Activated naive CD4-positive, alpha-beta T cell treated with anti-CD3 and anti-CD28 coated beads, Interleukin-2, amount 10 ng/mL, durations not matched to agents 7 days and 5 days (primary cell): ENCODE measurements around the gene DPM3.
"Not testable (repeated sequence)": the region's sequence is repeated elsewhere in the genome, so short reads cannot be mapped to it uniquely, and the experiment has no call there.

ENCODE experiments used
- CTCF ChIA-PET: fragments of 350-600 bp; sonication (Branson Sonifier 250); formaldehyde crosslinking; loops from one replicate; lab custom pipeline; 2021; ENCODE audit warnings: antibody characterized with exemption; lab: Charles Lee
- DNase-seq: peaks from one replicate; pipeline ENCODE4 v3.0.0-alpha.2; 2020
- H3K27ac Mint-ChIP-seq: one replicate; pipeline ENCODE4 v1.8.0; 2021; ENCODE audit warnings: mild to moderate bottlenecking, moderate library complexity, mixed read lengths
- H3K27me3 Mint-ChIP-seq: one replicate; pipeline ENCODE4 v1.8.0; 2021; ENCODE audit warnings: mild to moderate bottlenecking, mixed read lengths
- H3K36me3 Mint-ChIP-seq: one replicate; pipeline ENCODE4 v1.8.0; 2021; ENCODE audit warnings: mixed read lengths
- H3K4me1 Mint-ChIP-seq: one replicate; pipeline ENCODE4 v1.8.0; 2021; ENCODE audit warnings: mixed read lengths
- H3K4me3 Mint-ChIP-seq: one replicate; pipeline ENCODE4 v1.8.0; 2021; ENCODE audit warnings: mild to moderate bottlenecking, moderate library complexity, mixed read lengths
- H3K9me3 Mint-ChIP-seq: one replicate; pipeline ENCODE4 v1.8.0; 2021; ENCODE audit warnings: mixed read lengths

Gene DPM3

DNA sequence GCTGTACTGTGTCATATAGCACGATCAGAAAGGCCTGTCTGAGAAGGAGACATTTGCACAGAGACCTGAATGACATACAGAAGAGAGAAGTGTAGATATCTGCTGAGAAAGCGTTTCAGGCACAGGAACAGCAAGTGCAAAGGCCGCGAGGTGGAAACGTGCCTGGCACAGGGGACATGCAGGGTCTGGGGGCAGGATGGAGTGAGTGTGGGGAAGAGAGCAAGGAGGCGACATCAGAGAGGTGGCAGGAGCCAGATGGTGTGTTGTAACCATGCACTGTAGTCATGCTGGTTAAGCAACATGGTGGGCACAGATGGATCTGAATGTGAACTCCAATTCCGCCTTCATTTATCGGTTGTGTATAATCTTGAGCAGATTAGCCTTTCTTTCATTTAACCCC lies 19.8 kb upstream of the DPM3 start:
- Mint-ChIP-seq H3K36me3 (no peaks in the 10 kb centered on the region), H3K27ac (no peak overlapping the region), H3K4me1 (no peaks in the 10 kb centered on the region), H3K4me3 (no peak overlapping the region), H3K9me3 (no peaks in the 10 kb centered on the region), H3K27me3 (peaks cover 14% of the 10 kb centered on the region)
- no peak for DNase-seq
- CTCF ChIA-PET, result no interaction called here

DNA sequence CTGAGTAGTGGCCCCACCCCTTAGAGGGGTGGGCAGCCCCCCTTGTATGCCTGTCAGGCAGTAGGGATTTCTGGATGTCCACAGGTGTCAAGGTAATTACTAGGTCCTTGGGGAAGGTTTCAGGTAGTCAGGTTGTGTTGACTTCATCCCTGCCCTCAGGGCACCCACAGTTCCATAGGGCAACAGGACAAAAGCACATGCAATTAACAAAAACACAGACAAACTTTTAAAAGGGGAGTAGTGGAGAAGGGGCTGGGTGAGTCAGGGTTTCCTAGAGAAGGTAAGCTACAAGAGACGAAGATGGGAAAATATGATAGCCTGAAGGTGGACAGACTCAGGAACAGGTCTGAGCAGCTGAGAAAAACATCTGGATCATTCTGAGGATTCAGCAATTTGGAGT lies 18.7 kb upstream of the DPM3 start:
- H3K4me1 Mint-ChIP-seq, result no peaks in the 10 kb centered on the region
- no peak overlapping the region for H3K27ac Mint-ChIP-seq
- CTCF ChIA-PET, result no interaction called here
- no peak for DNase-seq
- H3K4me3 Mint-ChIP-seq, result no peak overlapping the region
- H3K27me3 Mint-ChIP-seq, result peaks cover 19% of the 10 kb centered on the region
- no peaks in the 10 kb centered on the region for H3K36me3 Mint-ChIP-seq
- no peaks in the 10 kb centered on the region for H3K9me3 Mint-ChIP-seq

DNA sequence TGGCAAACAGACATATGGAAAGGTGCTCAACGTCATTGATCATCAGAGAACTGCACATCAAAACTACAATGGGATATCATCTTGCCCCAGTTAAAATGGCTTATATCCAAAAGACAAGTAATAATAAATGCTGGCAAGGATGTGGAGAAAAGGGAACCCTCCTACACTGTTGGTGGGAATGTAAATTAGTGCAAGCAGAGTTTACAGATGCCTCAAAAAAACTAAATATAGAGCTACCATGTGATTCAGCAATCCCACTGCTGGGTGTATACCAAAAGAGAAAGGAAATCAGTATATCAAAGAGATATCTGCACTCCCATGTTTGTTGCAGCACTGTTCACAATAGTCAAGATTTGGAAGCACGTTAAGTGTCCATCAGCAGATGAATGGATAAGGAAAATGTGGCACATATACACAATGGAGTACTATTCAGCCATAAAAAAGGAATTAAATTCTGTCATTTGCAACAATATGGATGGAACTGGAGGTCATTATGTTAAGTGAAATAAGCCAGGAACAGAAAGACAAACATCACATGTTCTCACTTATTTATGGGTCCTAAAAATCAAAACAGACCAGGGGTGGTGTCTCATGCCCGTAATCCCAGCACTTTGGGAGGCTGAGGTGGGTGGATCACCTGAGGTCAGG lies 15.8 kb upstream of the DPM3 start:
- not testable (repeated sequence) for H3K4me3 Mint-ChIP-seq, DNase-seq, H3K36me3 Mint-ChIP-seq, H3K9me3 Mint-ChIP-seq, H3K4me1 Mint-ChIP-seq, H3K27ac Mint-ChIP-seq
- H3K27me3 Mint-ChIP-seq, result peaks cover 23% of the 10 kb centered on the region
- CTCF ChIA-PET, result interaction anchor here (0.9 to 1.2 kb wide), 2 partner anchors 26 to 64 kb away, joined by 3 to 5 read pairs; no protein-coding TSS in a partner anchor

GRCh38 chr1:155145491-155145890 lies 5.2 kb upstream of the DPM3 start:
- DNase-seq, result no peak
- Mint-ChIP-seq H3K4me3 (no peak overlapping the region), H3K4me1 (peaks cover 11% of the 10 kb centered on the region), H3K27ac (no peak overlapping the region), H3K27me3 (peaks cover 49% of the 10 kb centered on the region), H3K9me3 (no peaks in the 10 kb centered on the region), H3K36me3 (no peaks in the 10 kb centered on the region)
- CTCF ChIA-PET, result interaction anchor here (0.8 to 1.9 kb wide), 2 partner anchors 21 to 54 kb away, joined by 3 to 6 read pairs; no protein-coding TSS in a partner anchor

DNA sequence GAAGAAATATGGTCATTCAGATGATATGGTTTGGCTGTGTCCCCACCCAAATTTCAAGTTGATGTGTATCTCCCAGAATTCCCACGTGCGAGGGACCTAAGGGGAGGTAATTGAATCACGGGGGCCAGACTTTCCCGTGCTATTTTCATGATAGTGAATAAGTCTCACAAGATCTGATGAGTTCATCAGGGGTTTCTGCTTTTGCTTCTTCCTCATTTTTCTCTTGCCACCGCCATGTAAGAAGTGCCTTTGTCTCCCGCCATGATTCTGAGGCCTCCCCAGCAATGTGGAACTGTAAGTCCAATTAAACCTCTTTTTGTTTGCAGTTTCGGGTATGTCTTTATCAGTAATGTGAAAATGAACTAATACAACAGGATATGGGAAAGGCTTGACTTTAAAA lies 1.4 kb upstream of the DPM3 start:
- CTCF ChIA-PET, result no interaction called here

GRCh38 chr1:155140630-155140953 lies 261 bp upstream of the DPM3 start:
- peak overlapping the region; percentile 99 for H3K4me3 Mint-ChIP-seq
- H3K27me3 Mint-ChIP-seq, result peaks cover 22% of the 10 kb centered on the region
- no peak for DNase-seq
- CTCF ChIA-PET, result interaction anchor here (1.7 kb wide), 1 partner anchor 32 kb away, joined by 3 read pairs; the partner anchor contains the start of gene KRTCAP2
- H3K9me3 Mint-ChIP-seq, result no peaks in the 10 kb centered on the region
- peak overlapping the region; percentile 94 for H3K27ac Mint-ChIP-seq
- H3K4me1 Mint-ChIP-seq, result peaks cover 37% of the 10 kb centered on the region
- H3K36me3 Mint-ChIP-seq, result peaks cover 22% of the 10 kb centered on the region

More for the DNA sequence above, 1.4 kb upstream of the DPM3 start:
- H3K27ac Mint-ChIP-seq, result no peak overlapping the region
- peaks cover 31% of the 10 kb centered on the region for H3K4me1 Mint-ChIP-seq
- DNase-seq, result no peak
- peaks cover 27% of the 10 kb centered on the region for H3K27me3 Mint-ChIP-seq
- no peak overlapping the region for H3K4me3 Mint-ChIP-seq
- no peaks in the 10 kb centered on the region for H3K9me3 Mint-ChIP-seq
- H3K36me3 Mint-ChIP-seq, result peaks cover 20% of the 10 kb centered on the region

- DNase-seq, result no peak
- Mint-ChIP-seq H3K27me3 (peaks cover 11% of the 10 kb centered on the region), H3K4me3 (peak overlapping the region; percentile 95), H3K4me1 (peaks cover 46% of the 10 kb centered on the region), H3K9me3 (no peaks in the 10 kb centered on the region), H3K27ac (peak overlapping the region; percentile 97), H3K36me3 (peaks cover 22% of the 10 kb centered on the region)
- CTCF ChIA-PET, result interaction anchor here (0.6 to 1.8 kb wide), 4 partner anchors 30 to 141 kb away, joined by 3 to 7 read pairs (median 4); partner anchors contain the start of gene KRTCAP2
Observed at GRCh38 chr1:155137154-155137949, 3.0 kb downstream of the DPM3 start.

DNA sequence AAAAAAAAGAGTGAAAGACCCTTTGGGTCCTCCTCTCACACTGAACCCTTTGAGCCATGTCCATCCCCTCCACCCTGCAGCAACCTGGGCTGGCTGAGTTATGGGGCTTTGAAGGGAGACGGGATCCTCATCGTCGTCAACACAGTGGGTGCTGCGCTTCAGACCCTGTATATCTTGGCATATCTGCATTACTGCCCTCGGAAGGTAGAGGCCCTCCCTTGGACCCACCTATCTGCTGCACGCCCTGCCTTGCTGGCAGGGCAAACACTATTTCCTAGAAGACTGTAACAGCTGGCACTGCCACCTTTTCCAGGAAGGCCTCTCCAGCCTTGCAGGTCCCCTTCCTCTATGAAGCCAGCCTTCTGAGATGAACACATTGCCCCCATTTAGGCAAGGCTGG lies 3.6 kb downstream of the DPM3 start:
- H3K9me3 Mint-ChIP-seq, result no peaks in the 10 kb centered on the region
- peaks cover 22% of the 10 kb centered on the region for H3K36me3 Mint-ChIP-seq
- H3K27me3 Mint-ChIP-seq, result peaks cover 11% of the 10 kb centered on the region
- peak overlapping the region; percentile 95 for H3K4me3 Mint-ChIP-seq
- H3K4me1 Mint-ChIP-seq, result peaks cover 46% of the 10 kb centered on the region
- CTCF ChIA-PET, result interaction anchor here (0.7 to 1.8 kb wide), 4 partner anchors 24 to 52 kb away, joined by 3 to 7 read pairs (median 4); partner anchors contain the start of gene KRTCAP2
- H3K27ac Mint-ChIP-seq, result peak overlapping the region; percentile 97
- peak; percentile 39 for DNase-seq

DNA sequence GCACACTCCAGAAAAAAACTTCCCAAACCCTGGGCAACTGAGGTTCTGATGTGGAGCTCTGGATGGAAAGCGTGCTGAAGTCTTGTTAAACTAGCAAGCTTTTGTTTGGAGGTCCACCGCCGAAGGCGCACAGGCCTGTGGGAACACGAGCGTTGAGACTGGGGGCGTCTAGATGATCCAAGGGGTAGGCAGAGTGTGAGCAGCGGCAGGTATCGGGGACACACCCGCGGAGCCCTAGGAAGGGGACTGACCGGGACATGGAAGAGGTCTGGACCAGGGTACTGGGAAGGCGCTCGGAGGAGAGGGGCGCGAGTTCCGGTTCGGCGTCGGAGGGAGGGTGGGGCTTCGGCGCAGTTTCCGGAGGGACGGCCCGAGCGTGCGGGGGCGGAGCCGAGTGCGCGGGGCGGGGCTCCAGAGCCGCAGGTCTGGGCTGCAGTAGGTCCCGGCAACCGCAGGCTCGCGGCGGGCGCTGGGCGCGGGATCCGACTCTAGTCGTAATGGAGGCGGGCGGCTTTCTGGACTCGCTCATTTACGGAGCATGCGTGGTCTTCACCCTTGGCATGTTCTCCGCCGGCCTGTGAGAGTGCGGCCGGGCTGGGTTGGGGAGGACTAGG lies 4.8 kb downstream of the DPM3 start, which contains the start of gene SLC50A1:
Gene SLC50A1, plus strand, starts transcription at position 438 of the 614 bp plus-strand sequence. Its CDS starts 60 bp downstream, at position 498.
- Mint-ChIP-seq H3K4me1 (peaks cover 44% of the 10 kb centered on the region), H3K36me3 (peaks cover 22% of the 10 kb centered on the region), H3K9me3 (no peaks in the 10 kb centered on the region), H3K27me3 (peaks cover 11% of the 10 kb centered on the region), H3K4me3 (peak within 1 kb of the TSS; percentile 95), H3K27ac (peak within 1 kb of the TSS; percentile 97)
- CTCF ChIA-PET, result interaction anchor here (1.6 to 2.4 kb wide), 4 partner anchors 31 to 51 kb away, joined by 4 to 12 read pairs (median 6); partner anchors contain the start of gene KRTCAP2
- DNase-seq, result peak; percentile 95

- CTCF ChIA-PET, result interaction anchor here (1.0 to 2.4 kb wide), 5 partner anchors 32 to 50 kb away, joined by 3 to 12 read pairs (median 6); partner anchors contain the start of gene KRTCAP2
- Mint-ChIP-seq H3K27ac (peak overlapping the region; percentile 97), H3K27me3 (peaks cover 12% of the 10 kb centered on the region), H3K4me3 (peak overlapping the region; percentile 95), H3K9me3 (no peaks in the 10 kb centered on the region), H3K4me1 (peaks cover 42% of the 10 kb centered on the region), H3K36me3 (peaks cover 20% of the 10 kb centered on the region)
- peak; percentile 54 for DNase-seq
Observed at GRCh38 chr1:155134880-155135414, 5.4 kb downstream of the DPM3 start.

DNA sequence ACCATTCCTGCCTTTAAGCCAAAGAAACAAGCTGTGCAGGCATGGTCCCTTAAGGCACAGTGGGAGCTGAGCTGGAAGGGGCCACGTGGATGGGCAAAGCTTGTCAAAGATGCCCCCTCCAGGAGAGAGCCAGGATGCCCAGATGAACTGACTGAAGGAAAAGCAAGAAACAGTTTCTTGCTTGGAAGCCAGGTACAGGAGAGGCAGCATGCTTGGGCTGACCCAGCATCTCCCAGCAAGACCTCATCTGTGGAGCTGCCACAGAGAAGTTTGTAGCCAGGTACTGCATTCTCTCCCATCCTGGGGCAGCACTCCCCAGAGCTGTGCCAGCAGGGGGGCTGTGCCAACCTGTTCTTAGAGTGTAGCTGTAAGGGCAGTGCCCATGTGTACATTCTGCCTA lies 6.0 kb downstream of the DPM3 start:
- no peak for DNase-seq
- no peak overlapping the region for H3K27ac Mint-ChIP-seq
- CTCF ChIA-PET, result interaction anchor here (1.0 to 2.4 kb wide), 5 partner anchors 32 to 49 kb away, joined by 3 to 12 read pairs (median 6); partner anchors contain the start of gene KRTCAP2
- H3K4me1 Mint-ChIP-seq, result peaks cover 44% of the 10 kb centered on the region
- H3K4me3 Mint-ChIP-seq, result peak overlapping the region; percentile 95
- H3K36me3 Mint-ChIP-seq, result peaks cover 20% of the 10 kb centered on the region
- no peaks in the 10 kb centered on the region for H3K9me3 Mint-ChIP-seq
- H3K27me3 Mint-ChIP-seq, result peaks cover 18% of the 10 kb centered on the region

DNA sequence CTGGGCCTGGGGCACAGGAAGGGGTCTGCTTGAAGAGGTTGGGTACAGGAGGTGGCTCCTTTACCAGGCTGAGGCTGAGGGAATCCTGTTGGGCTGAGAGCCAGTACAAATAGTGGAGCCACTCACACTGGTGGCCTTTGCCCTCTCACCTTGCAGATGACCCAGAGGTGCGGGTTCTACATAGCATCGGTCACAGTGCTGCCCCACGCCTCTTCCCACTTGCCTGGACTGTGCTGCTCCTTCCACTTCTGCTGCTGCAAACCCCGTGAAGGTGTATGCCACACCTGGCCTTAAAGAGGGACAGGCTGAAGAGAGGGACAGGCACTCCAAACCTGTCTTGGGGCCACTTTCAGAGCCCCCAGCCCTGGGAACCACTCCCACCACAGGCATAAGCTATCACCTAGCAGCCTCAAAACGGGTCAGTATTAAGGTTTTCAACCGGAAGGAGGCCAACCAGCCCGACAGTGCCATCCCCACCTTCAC lies 6.5 kb downstream of the DPM3 start:
- H3K4me1 Mint-ChIP-seq, result peaks cover 46% of the 10 kb centered on the region
- H3K27me3 Mint-ChIP-seq, result peaks cover 23% of the 10 kb centered on the region
- H3K27ac Mint-ChIP-seq, result no peak overlapping the region
- no peak for DNase-seq
- no peaks in the 10 kb centered on the region for H3K9me3 Mint-ChIP-seq
- CTCF ChIA-PET, result interaction anchor here (1.0 to 2.4 kb wide), 5 partner anchors 34 to 49 kb away, joined by 3 to 12 read pairs (median 6); partner anchors contain the start of gene KRTCAP2
- no peak overlapping the region for H3K4me3 Mint-ChIP-seq
- peaks cover 18% of the 10 kb centered on the region for H3K36me3 Mint-ChIP-seq

GRCh38 chr1:155131856-155132255 lies 8.5 kb downstream of the DPM3 start:
- H3K27me3 Mint-ChIP-seq, result peaks cover 43% of the 10 kb centered on the region
- H3K9me3 Mint-ChIP-seq, result no peaks in the 10 kb centered on the region
- CTCF ChIA-PET, result interaction anchor here (1.1 kb wide), 1 partner anchor 40 kb away, joined by 5 read pairs; no protein-coding TSS in a partner anchor
- H3K4me3 Mint-ChIP-seq, result no peak overlapping the region
- DNase-seq, result no peak
- peaks cover 44% of the 10 kb centered on the region for H3K4me1 Mint-ChIP-seq
- H3K27ac Mint-ChIP-seq, result no peak overlapping the region
- peaks cover 2% of the 10 kb centered on the region for H3K36me3 Mint-ChIP-seq
